ENCODE data around the gene IDS. TPM values are rescaled to one million over a fixed set of nuclear protein-coding genes. Genes with fewer than 3 reads are reported as not detected.

Gene IDS
- total and polyA plus RNA-seq, 4 donors, result 5.3 to 21.9 (median 15.4) TPM

- no peak for TF ChIP-seq MAX (IDR thresholded peaks at IDR 0.05)
These were observed 37.6 kb downstream of the IDS start (continued) for GRCh38 chrX:149467461-149467860.

GRCh38 chrX:149462849-149463248 lies 42.3 kb downstream of the IDS start:
- TF ChIP-seq ATF3 (IDR thresholded peaks at IDR 0.05) (no peak), FOXA2 (IDR thresholded peaks at IDR 0.05) (no peak), NR2F2 (IDR thresholded peaks at IDR 0.05) (no peak), RXRA (IDR thresholded peaks at IDR 0.05) (no peak), CTCF (IDR thresholded peaks at IDR 0.05; ENCODE audit: low read depth, low read length, missing input control) (no peak), JUND (IDR thresholded peaks at IDR 0.05) (no peak), HNF4A (conservative IDR thresholded peaks at IDR 0.05) (no peak), TAF1 (conservative IDR thresholded peaks at IDR 0.05) (no peak), HNF4G (IDR thresholded peaks at IDR 0.05) (no peak), MAX (IDR thresholded peaks at IDR 0.05) (no peak), SP1 (IDR thresholded peaks at IDR 0.05) (no peak), YY1 (IDR thresholded peaks at IDR 0.05) (no peak), FOXA1 (IDR thresholded peaks at IDR 0.05) (no peak), EGR1 (IDR thresholded peaks at IDR 0.05; ENCODE audit: low read depth in 2 of 2) (no peak), ZBTB33 (IDR thresholded peaks at IDR 0.05) (no peak), GABPA (IDR thresholded peaks at IDR 0.05 in 1 of 2, conservative IDR thresholded peaks at IDR 0.05 in 1 of 2) (no peak)
- 84% methylated on average over 1 of the region's 1 CpG for WGBS
- H3K4me3 ChIP-seq (ENCODE audit: low read depth in 1 of 3, low read length in 3 of 3), result no peak overlapping the region
- no peak for DNase-seq (ENCODE audit: low spot score)
- no peak overlapping the region for H3K9ac ChIP-seq (ENCODE audit: low read depth in 1 of 2, low read length in 2 of 2)
- no peaks in the 10 kb centered on the region for H3K27me3 ChIP-seq (ENCODE audit: control insufficient read depth in 4 of 4, insufficient read depth in 4 of 4, low read length in 3 of 4)
- H3K4me1 ChIP-seq (ENCODE audit: control insufficient read depth in 4 of 4, insufficient read depth in 4 of 4, low read length in 3 of 4), result no peaks in the 10 kb centered on the region
- H3K9me3 ChIP-seq (ENCODE audit: control insufficient read depth in 4 of 4, low read length in 3 of 4), result no peaks in the 10 kb centered on the region
- no peaks in the 10 kb centered on the region for H3K36me3 ChIP-seq (ENCODE audit: control insufficient read depth in 4 of 4, insufficient read depth in 3 of 4, low read depth in 1 of 4, low read length in 3 of 4)
- H3K27ac ChIP-seq (ENCODE audit: low read depth in 1 of 2, low read length in 2 of 2), result no peak overlapping the region

GRCh38 chrX:149461746-149462145 lies 43.4 kb downstream of the IDS start:
- Histone ChIP-seq H3K4me3 (ENCODE audit: low read depth in 1 of 3, low read length in 3 of 3) (no peak overlapping the region), H3K9ac (ENCODE audit: low read depth in 1 of 2, low read length in 2 of 2) (no peak overlapping the region), H3K4me1 (ENCODE audit: control insufficient read depth in 4 of 4, insufficient read depth in 4 of 4, low read length in 3 of 4) (no peaks in the 10 kb centered on the region), H3K9me3 (ENCODE audit: control insufficient read depth in 4 of 4, low read length in 3 of 4) (no peaks in the 10 kb centered on the region), H3K27me3 (ENCODE audit: control insufficient read depth in 4 of 4, insufficient read depth in 4 of 4, low read length in 3 of 4) (peaks cover 0 to 1% (median 0%) of the 10 kb centered on the region in 4 donors), H3K27ac (ENCODE audit: low read depth in 1 of 2, low read length in 2 of 2) (no peak overlapping the region), H3K36me3 (ENCODE audit: control insufficient read depth in 4 of 4, insufficient read depth in 3 of 4, low read depth in 1 of 4, low read length in 3 of 4) (no peaks in the 10 kb centered on the region)
- DNase-seq (ENCODE audit: low spot score), result no peak
- WGBS, result 61% methylated on average over 3 of the region's 3 CpGs
- TF ChIP-seq EGR1 (IDR thresholded peaks at IDR 0.05; ENCODE audit: low read depth in 2 of 2) (no peak), YY1 (IDR thresholded peaks at IDR 0.05) (no peak), TAF1 (conservative IDR thresholded peaks at IDR 0.05) (no peak), GABPA (IDR thresholded peaks at IDR 0.05 in 1 of 2, conservative IDR thresholded peaks at IDR 0.05 in 1 of 2) (no peak), REST (IDR thresholded peaks at IDR 0.05) (no peak), ZBTB33 (IDR thresholded peaks at IDR 0.05) (no peak), FOXA2 (IDR thresholded peaks at IDR 0.05) (no peak), JUND (IDR thresholded peaks at IDR 0.05) (no peak), HNF4A (conservative IDR thresholded peaks at IDR 0.05) (no peak), NR2F2 (IDR thresholded peaks at IDR 0.05) (no peak), RAD21 (IDR thresholded peaks at IDR 0.05) (no peak), HNF4G (IDR thresholded peaks at IDR 0.05) (no peak), ATF3 (IDR thresholded peaks at IDR 0.05) (no peak), FOXA1 (IDR thresholded peaks at IDR 0.05) (no peak), SP1 (IDR thresholded peaks at IDR 0.05) (no peak)
